ENCODE results near the gene ZNF830. TPM values are rescaled to one million over a fixed set of nuclear protein-coding genes. Genes with fewer than 3 reads are reported as not detected.
"Not testable (repeated sequence)": the region's sequence is repeated elsewhere in the genome, so short reads cannot be mapped to it uniquely, and the experiment has no call there.

ZNF830 gene
- total RNA-seq, 1 donor from 2014 or later: 1.9 TPM

DNA sequence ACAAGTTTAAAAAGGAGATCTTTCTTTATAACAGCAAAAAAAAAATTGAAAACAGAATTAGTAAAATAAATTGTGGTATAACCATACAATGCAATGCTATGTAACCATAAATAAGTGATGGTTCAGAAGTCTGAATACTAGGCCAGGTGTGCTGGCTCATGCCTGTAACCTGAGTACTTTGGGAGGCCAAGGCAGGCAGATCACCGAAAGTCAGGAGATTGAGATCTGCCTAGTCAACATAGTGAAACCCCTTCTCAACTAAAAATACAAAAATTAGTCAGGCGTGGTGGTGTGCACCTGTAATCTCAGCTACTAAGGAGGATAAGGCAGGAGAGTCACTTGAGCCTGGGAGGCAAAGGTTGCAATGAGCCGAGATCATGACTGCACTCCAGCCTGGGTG is 34.7 kb upstream of the ZNF830 start:
- intact Hi-C loops (cut with DNase I): no loop called here
- TF ChIP-seq, protein P1, sequence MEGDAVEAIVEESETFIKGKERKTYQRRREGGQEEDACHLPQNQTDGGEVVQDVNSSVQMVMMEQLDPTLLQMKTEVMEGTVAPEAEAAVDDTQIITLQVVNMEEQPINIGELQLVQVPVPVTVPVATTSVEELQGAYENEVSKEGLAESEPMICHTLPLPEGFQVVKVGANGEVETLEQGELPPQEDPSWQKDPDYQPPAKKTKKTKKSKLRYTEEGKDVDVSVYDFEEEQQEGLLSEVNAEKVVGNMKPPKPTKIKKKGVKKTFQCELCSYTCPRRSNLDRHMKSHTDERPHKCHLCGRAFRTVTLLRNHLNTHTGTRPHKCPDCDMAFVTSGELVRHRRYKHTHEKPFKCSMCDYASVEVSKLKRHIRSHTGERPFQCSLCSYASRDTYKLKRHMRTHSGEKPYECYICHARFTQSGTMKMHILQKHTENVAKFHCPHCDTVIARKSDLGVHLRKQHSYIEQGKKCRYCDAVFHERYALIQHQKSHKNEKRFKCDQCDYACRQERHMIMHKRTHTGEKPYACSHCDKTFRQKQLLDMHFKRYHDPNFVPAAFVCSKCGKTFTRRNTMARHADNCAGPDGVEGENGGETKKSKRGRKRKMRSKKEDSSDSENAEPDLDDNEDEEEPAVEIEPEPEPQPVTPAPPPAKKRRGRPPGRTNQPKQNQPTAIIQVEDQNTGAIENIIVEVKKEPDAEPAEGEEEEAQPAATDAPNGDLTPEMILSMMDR (IDR thresholded peaks at IDR 0.05): no peak
- Histone ChIP-seq H3K27ac (no peak overlapping the region), H3K27me3 (no peaks in the 10 kb centered on the region), H3K9me3 (no peaks in the 10 kb centered on the region), H3K4me3 (no peak overlapping the region), H3K4me1 (no peaks in the 10 kb centered on the region), H3K36me3 (no peaks in the 10 kb centered on the region)
- DNase-seq (ENCODE audit: low spot score in 2 of 2): no peak

DNA sequence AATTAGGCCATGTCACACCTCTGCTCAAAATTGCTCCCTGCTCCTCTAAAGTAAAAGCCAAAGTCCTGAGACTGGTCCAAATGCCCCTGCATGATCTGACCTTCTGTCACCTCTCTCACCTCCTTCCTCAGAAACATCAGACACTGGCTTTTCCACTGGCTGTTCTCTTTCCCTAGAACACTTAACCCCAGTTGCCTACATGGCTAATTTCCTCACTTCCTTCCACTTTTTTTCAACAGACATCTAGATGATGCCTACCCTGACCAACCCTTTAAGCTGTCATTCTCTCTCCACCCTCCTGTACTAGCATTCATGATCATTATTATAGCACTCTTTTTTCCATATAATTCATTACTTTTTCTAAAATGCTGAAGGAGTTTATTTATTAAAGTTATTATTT is 31.1 kb upstream of the ZNF830 start:
- Histone ChIP-seq H3K4me1 (no peaks in the 10 kb centered on the region), H3K27ac (no peak overlapping the region), H3K9me3 (no peaks in the 10 kb centered on the region), H3K4me3 (no peak overlapping the region), H3K36me3 (no peaks in the 10 kb centered on the region), H3K27me3 (no peaks in the 10 kb centered on the region)
- TF ChIP-seq, protein P1 (IDR thresholded peaks at IDR 0.05): no peak
- DNase-seq (ENCODE audit: low spot score in 2 of 2): no peak
- intact Hi-C loops (cut with DNase I): no loop called here

DNA sequence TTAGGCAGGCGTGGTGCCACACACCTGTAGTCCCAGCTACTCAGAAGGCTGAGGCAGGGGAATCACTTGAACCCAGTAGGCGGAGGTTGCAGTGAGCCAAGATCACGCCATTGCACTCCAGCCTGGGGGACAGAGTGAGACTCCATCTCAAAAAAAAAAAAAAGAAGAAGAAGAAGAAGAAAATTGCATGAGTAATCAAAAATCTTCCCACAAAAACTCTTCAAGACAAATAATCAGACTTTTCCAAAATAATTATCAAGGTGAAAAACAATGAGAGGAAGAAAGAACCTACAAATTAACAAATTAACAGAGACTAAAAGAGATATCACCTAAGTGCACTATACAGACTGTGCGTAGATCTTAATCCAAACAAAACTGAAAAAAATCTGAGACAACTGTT is 10.6 kb upstream of the ZNF830 start:
- intact Hi-C loops (cut with DNase I); H3K36me3 ChIP-seq; H3K4me3 ChIP-seq; H3K27ac ChIP-seq; DNase-seq (ENCODE audit: low spot score in 2 of 2); H3K27me3 ChIP-seq; H3K4me1 ChIP-seq; H3K9me3 ChIP-seq: not testable (repeated sequence)

DNA sequence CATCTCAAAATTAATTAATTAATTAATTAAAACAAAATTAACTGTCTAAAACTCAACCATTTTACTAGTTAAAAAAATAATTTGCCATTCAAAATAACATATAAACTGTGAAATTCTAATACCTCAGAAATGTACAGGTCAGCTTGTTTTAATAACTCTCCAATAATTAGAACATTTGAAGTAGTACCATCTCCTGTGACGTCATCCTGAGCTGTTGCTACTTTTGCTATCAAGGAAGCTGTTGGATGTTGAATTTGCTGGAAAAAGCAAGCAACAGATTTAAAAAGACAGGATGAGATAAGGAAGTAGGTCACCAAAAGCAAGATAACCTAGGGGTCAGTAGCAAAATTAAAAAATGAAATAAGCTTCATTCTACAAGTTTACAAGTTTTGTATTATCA is 2.9 kb upstream of the ZNF830 start:
- Histone ChIP-seq H3K4me1 (peaks cover 5 to 10% of the 10 kb centered on the region in 2 donors), H3K27me3 (no peaks in the 10 kb centered on the region), H3K27ac (no peak overlapping the region), H3K36me3 (peaks cover 0 to under 1% of the 10 kb centered on the region in 2 donors), H3K4me3 (no peak overlapping the region), H3K9me3 (no peaks in the 10 kb centered on the region)
- no peak for DNase-seq (ENCODE audit: low spot score in 2 of 2)
- intact Hi-C loops (cut with DNase I): no loop called here
- TF ChIP-seq, protein P1 (IDR thresholded peaks at IDR 0.05): no peak

DNA sequence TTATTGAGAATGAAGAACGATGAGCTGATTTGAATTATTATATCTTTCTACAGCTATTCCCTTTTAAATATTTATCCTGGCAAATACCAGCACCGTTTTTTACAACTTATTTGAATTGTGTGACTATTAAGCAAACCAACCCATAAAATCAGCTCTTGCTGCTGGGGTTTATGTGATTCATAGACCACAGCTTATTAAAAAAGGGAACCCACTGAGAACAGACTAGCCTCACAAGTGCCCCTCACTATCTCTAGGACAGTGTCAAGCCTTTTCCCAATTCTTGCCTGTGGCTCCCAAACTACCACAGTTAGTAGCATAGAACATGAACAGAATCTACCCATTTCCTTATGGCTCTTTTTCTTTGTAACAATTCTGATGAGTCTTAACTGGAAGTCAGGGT is 12.8 kb downstream of the ZNF830 start:
- no peak overlapping the region for H3K4me3 ChIP-seq
- H3K27ac ChIP-seq: no peak overlapping the region
- H3K27me3 ChIP-seq: no peaks in the 10 kb centered on the region
- TF ChIP-seq, protein P1 (IDR thresholded peaks at IDR 0.05): no peak
- intact Hi-C loops (cut with DNase I): no loop called here
- no peak for DNase-seq (ENCODE audit: low spot score in 2 of 2)
- no peaks in the 10 kb centered on the region for H3K9me3 ChIP-seq
- H3K4me1 ChIP-seq: no peaks in the 10 kb centered on the region
- no peaks in the 10 kb centered on the region for H3K36me3 ChIP-seq

DNA sequence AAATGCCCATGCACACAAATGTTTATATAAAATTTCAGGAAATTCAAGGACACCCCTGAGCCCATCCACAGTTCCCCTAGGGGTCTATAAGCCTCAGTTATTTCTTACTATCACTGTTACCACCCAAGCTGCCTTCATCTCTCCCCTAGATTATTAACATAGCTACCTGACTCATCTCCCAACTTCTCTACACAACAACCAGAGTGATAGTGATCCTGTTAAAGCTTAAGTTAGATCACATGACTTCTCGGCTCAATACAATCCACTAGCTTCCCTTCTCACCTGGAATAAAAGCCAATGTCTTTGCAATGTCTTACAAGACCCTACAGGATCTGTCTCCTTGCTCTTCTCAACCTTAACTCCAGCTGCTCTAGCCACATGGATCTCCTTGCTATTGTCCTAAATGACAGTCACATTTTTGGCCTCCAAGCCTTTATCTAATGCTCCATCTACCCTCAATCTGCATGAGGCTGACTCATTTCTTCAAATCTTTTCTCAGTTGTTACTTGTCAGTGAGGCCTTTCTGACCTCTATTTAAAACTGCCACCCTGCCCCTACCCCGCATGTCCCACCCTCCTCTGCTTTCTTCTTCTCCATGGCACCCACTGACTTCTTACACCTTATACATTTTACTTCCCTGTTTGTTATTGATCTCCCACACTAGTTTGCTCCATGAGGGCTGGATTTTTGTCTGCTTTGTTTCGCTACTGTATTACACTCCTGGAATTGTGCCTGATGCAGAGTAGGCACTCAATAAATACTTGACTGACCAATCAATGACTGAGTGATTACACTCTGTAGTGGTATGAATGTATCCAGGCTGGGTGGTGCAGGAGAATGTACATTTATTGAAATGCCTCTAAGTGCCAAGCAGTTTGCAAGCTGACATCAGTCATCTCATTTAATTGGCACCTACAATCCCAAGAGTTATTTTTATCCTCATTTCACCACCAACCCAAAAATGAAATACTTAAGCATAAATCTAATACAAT is 13.8 kb downstream of the ZNF830 start:
- intact Hi-C loops (cut with DNase I): no loop called here
- H3K4me1 ChIP-seq: peaks cover 0 to 5% of the 10 kb centered on the region in 2 donors
- no peak overlapping the region for H3K4me3 ChIP-seq
- TF ChIP-seq, protein P1 (IDR thresholded peaks at IDR 0.05): no peak
- H3K27ac ChIP-seq: no peak overlapping the region
- H3K36me3 ChIP-seq: no peaks in the 10 kb centered on the region
- H3K9me3 ChIP-seq: no peaks in the 10 kb centered on the region
- DNase-seq (ENCODE audit: low spot score in 2 of 2): no peak
- no peaks in the 10 kb centered on the region for H3K27me3 ChIP-seq
